ENCODE measurements around the gene ANO2. TPM values are rescaled to one million over a fixed set of nuclear protein-coding genes. Genes with fewer than 3 reads are reported as not detected.

ANO2 gene
- total RNA-seq, 1 experiment from 2014 or later, result 0.68 TPM

DNA sequence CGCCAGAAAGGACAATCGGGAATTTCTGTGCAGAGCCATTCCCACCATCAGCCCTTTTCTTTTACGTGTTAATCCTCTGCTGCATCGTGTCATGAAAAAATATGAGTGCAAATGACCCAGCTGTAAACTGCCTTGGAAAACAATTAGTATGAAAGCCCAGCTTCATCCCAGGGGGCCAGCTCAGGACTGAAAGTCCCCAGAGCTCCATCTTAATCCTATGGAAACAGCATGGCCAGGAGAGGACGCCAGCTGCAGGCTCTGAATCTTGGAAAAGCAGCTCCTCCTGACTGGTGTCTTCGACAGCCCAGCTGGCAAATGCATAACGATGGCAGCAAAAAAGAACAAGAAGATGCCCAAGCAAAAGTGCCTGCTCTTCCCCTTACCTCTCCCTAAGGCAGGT is 321.6 kb downstream of the ANO2 start:
- Mint-ChIP-seq H3K4me3 (ENCODE audit: unreplicated experiment) (no peak overlapping the region), H3K4me1 (ENCODE audit: low read depth, unreplicated experiment) (no peaks in the 10 kb centered on the region), H3K27me3 (ENCODE audit: insufficient read depth, unreplicated experiment) (peaks cover 3% of the 10 kb centered on the region), H3K36me3 (ENCODE audit: insufficient read depth, unreplicated experiment) (no peaks in the 10 kb centered on the region), H3K27ac (ENCODE audit: unreplicated experiment) (no peak overlapping the region), H3K9me3 (ENCODE audit: unreplicated experiment) (no peaks in the 10 kb centered on the region)
- intact Hi-C loops (cut with micrococcal nuclease; ENCODE audit: unreplicated experiment), result no loop called here
- DNase-seq, result no peak
- H3K4me1 ChIP-seq, result no peaks in the 10 kb centered on the region
- TF ChIP-seq, protein P1, sequence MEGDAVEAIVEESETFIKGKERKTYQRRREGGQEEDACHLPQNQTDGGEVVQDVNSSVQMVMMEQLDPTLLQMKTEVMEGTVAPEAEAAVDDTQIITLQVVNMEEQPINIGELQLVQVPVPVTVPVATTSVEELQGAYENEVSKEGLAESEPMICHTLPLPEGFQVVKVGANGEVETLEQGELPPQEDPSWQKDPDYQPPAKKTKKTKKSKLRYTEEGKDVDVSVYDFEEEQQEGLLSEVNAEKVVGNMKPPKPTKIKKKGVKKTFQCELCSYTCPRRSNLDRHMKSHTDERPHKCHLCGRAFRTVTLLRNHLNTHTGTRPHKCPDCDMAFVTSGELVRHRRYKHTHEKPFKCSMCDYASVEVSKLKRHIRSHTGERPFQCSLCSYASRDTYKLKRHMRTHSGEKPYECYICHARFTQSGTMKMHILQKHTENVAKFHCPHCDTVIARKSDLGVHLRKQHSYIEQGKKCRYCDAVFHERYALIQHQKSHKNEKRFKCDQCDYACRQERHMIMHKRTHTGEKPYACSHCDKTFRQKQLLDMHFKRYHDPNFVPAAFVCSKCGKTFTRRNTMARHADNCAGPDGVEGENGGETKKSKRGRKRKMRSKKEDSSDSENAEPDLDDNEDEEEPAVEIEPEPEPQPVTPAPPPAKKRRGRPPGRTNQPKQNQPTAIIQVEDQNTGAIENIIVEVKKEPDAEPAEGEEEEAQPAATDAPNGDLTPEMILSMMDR (IDR thresholded peaks at IDR 0.05; ENCODE audit: insufficient read depth in 1 of 2, low read depth in 1 of 2, low read length in 1 of 2, severe bottlenecking in 1 of 2, unreplicated experiment in 1 of 2), result no peak
- H3K27me3 ChIP-seq (replicated peaks; ENCODE audit: control insufficient read depth, insufficient read depth, low read length), result no peaks in the 10 kb centered on the region
- ChIA-PET POLR2A (no interaction called here), CTCF (interaction anchor here (0.6 kb wide), 1 partner anchor 14 kb away, joined by 3 read pairs; no protein-coding TSS in a partner anchor)
- H3K9me3 ChIP-seq, result no peaks in the 10 kb centered on the region
- no TSS peak for BruUV-seq (replicated peaks)
- H3K4me3 ChIP-seq (ENCODE audit: low read depth, low read length), result no peak overlapping the region
- H3K36me3 ChIP-seq (ENCODE audit: control insufficient read depth, insufficient read depth, low read length), result no peaks in the 10 kb centered on the region

DNA sequence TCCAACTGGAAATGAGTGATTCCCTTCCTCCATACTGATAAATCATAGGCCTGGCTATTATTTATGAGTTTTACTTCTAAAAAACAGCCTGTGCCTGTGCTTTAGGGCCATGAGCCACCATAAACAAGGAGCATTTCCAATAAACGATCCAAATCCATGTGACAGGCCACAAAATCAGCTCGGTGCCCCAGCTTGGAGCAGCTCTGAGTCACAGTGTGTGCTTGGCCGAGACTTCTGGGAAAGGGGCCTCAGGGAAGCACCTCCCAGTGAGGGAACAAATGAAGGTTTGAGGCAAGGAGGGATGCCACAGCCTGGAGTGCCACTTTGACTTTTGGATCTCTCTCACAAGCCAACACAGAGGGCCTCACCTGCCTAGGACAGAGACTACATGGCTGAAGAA is 322.8 kb downstream of the ANO2 start:
- Mint-ChIP-seq H3K27me3 (ENCODE audit: insufficient read depth, unreplicated experiment) (peaks cover 3% of the 10 kb centered on the region), H3K9me3 (ENCODE audit: unreplicated experiment) (no peaks in the 10 kb centered on the region), H3K4me1 (ENCODE audit: low read depth, unreplicated experiment) (no peaks in the 10 kb centered on the region), H3K36me3 (ENCODE audit: insufficient read depth, unreplicated experiment) (no peaks in the 10 kb centered on the region), H3K4me3 (ENCODE audit: unreplicated experiment) (no peak overlapping the region), H3K27ac (ENCODE audit: unreplicated experiment) (no peak overlapping the region)
- ChIA-PET POLR2A (no interaction called here), CTCF (no interaction called here)
- no peaks in the 10 kb centered on the region for H3K9me3 ChIP-seq
- no peaks in the 10 kb centered on the region for H3K4me1 ChIP-seq
- no peaks in the 10 kb centered on the region for H3K27me3 ChIP-seq (replicated peaks; ENCODE audit: control insufficient read depth, insufficient read depth, low read length)
- TF ChIP-seq, protein P1 (IDR thresholded peaks at IDR 0.05; ENCODE audit: insufficient read depth in 1 of 2, low read depth in 1 of 2, low read length in 1 of 2, severe bottlenecking in 1 of 2, unreplicated experiment in 1 of 2), result no peak
- intact Hi-C loops (cut with micrococcal nuclease; ENCODE audit: unreplicated experiment), result no loop called here
- no peak for DNase-seq
- no TSS peak for BruUV-seq (replicated peaks)
- no peak overlapping the region for H3K4me3 ChIP-seq (ENCODE audit: low read depth, low read length)
- no peaks in the 10 kb centered on the region for H3K36me3 ChIP-seq (ENCODE audit: control insufficient read depth, insufficient read depth, low read length)

DNA sequence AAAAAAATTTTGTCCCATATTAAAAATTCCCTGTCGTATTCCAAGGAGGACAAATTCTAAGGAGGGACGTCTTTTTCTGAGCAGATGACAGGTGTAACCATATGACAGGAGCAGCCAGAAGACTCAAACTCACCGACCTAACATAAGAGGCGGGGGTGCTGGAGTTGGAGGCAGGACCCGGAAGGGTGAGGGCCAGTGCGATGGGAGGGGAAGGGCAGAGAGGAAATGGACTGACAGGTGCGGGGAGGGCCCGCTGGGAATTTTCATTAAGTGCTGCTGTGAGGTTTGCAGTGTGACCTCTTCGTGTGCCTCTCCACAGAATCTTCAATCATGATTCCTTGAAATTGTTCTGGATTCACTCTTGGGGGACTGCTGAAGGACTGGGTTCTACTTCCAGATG is 323.7 kb downstream of the ANO2 start:
- Mint-ChIP-seq H3K27me3 (ENCODE audit: insufficient read depth, unreplicated experiment) (peaks cover 3% of the 10 kb centered on the region), H3K27ac (ENCODE audit: unreplicated experiment) (no peak overlapping the region), H3K4me1 (ENCODE audit: low read depth, unreplicated experiment) (no peaks in the 10 kb centered on the region), H3K9me3 (ENCODE audit: unreplicated experiment) (no peaks in the 10 kb centered on the region), H3K4me3 (ENCODE audit: unreplicated experiment) (no peak overlapping the region), H3K36me3 (ENCODE audit: insufficient read depth, unreplicated experiment) (no peaks in the 10 kb centered on the region)
- ChIA-PET POLR2A (no interaction called here), CTCF (no interaction called here)
- Histone ChIP-seq H3K4me3 (ENCODE audit: low read depth, low read length) (no peak overlapping the region), H3K9me3 (no peaks in the 10 kb centered on the region), H3K36me3 (ENCODE audit: control insufficient read depth, insufficient read depth, low read length) (no peaks in the 10 kb centered on the region), H3K27me3 (replicated peaks; ENCODE audit: control insufficient read depth, insufficient read depth, low read length) (no peaks in the 10 kb centered on the region), H3K4me1 (no peaks in the 10 kb centered on the region)
- TF ChIP-seq, protein P1 (IDR thresholded peaks at IDR 0.05; ENCODE audit: insufficient read depth in 1 of 2, low read depth in 1 of 2, low read length in 1 of 2, severe bottlenecking in 1 of 2, unreplicated experiment in 1 of 2), result no peak
- no peak for DNase-seq
- intact Hi-C loops (cut with micrococcal nuclease; ENCODE audit: unreplicated experiment), result no loop called here
- no TSS peak for BruUV-seq (replicated peaks)
